HepG2 (cell line): ENCODE measurements around the gene CKAP5. TPM values are rescaled to one million over a fixed set of nuclear protein-coding genes. Genes with fewer than 3 reads are reported as not detected.

Experiments
- ATAC-seq: fragments of 200-7000 bp; cut with Tn5 transposase; 3 replicates; pipeline ENCODE4 v1.9.1; 2020; ENCODE audit warnings: mild to moderate bottlenecking, moderate library complexity
- BruUV-seq: library from RNA; stranded (reverse); fragments of 400-500 nt; replicated peaks from 2 replicates; lab custom pipeline; 2021; lab: Mats Ljungman, UMichigan
- CTCF ChIA-PET: fragments of 300-600 bp; formaldehyde crosslinking; extraction: SDS; loops from one replicate; lab custom pipeline; 2021; ENCODE audit warnings: low total read pairs, inconsistent platforms, low intra/inter-chr PET ratio; lab: Yijun Ruan, JAX
- POLR2A ChIA-PET: fragments of 350-600 bp; sonication (Branson Sonifier 250); formaldehyde crosslinking; loops from one replicate; lab custom pipeline; 2020; ENCODE audit warnings: antibody characterized with exemption, inconsistent platforms; lab: Yijun Ruan, JAX
- DNase-seq: peaks from one replicate; pipeline ENCODE4 v3.0.0-alpha.2; 2015; ENCODE audit warnings: low spot score
- FAIRE-seq: peaks from 3 replicates; lab custom pipeline; 2011; peaks lifted over from hg19 to GRCh38; lab: Jason Lieb, UNC
- H2AFZ ChIP-seq: one replicate; pipeline ENCODE4 v1.6.1; 2011; ENCODE audit warnings: low read length, inconsistent platforms
- H3K27ac ChIP-seq: fragments of 300-600 bp; 3 replicates; pipeline ENCODE4 v1.8.0; 2011; ENCODE audit warnings: mixed run types, mild to moderate bottlenecking, mixed read lengths, low read length, inconsistent platforms; ENCODE audit not compliant: insufficient read depth; ENCODE audit errors: extremely low read length
- H3K27me3 ChIP-seq, 2 experiments: fragments of 200-600 bp in 1 of 2; 2 replicates in 1 of 2; 3 replicates in 1 of 2; pipeline versions ENCODE4 v1.6.0 to v1.8.0; 2011; ENCODE audit warnings: low read length in 2 of 2, mild to moderate bottlenecking in 2 of 2, moderate library complexity in 2 of 2, inconsistent platforms in 1 of 2; ENCODE audit not compliant: insufficient read depth in 2 of 2, control insufficient read depth in 1 of 2
- H3K36me3 ChIP-seq, 2 experiments: fragments of 200-600 bp in 1 of 2; replicated peaks in 1 of 2; 2 replicates in 1 of 2; 3 replicates in 1 of 2; pipeline versions ENCODE4 v1.5.1 to v1.8.0; 2011; ENCODE audit warnings: low read length in 2 of 2, inconsistent platforms in 1 of 2; ENCODE audit not compliant: insufficient read depth in 2 of 2, control insufficient read depth in 1 of 2
- H3K4me1 ChIP-seq: 2 replicates; pipeline ENCODE4 v1.5.1; 2012; ENCODE audit warnings: low read length, inconsistent platforms; ENCODE audit not compliant: insufficient read depth
- H3K4me2 ChIP-seq: 2 replicates; pipeline ENCODE4 v1.6.0; 2011; ENCODE audit warnings: low read depth, low read length, inconsistent platforms
- H3K4me3 ChIP-seq, 3 experiments: fragments of 200-600 bp in 1 of 3; sonication (generic), shearing (Covaris generic) in 1 of 3; replicated peaks in 1 of 3; 2 replicates each; pipeline ENCODE4 v1.5.1; 2011 to 2016; ENCODE audit warnings: low read length in 3 of 3, inconsistent platforms in 2 of 3, low read depth in 2 of 3, mild to moderate bottlenecking in 2 of 3, control low read depth in 1 of 3, mixed read lengths in 1 of 3; ENCODE audit not compliant: insufficient read depth in 1 of 3
- H3K79me2 ChIP-seq: one replicate; pipeline ENCODE4 v1.6.1; 2011; ENCODE audit warnings: low read length, inconsistent platforms; ENCODE audit not compliant: insufficient read depth
- H3K9ac ChIP-seq: 2 replicates; pipeline ENCODE4 v1.6.0; 2011; ENCODE audit warnings: mild to moderate bottlenecking, low read depth, low read length, inconsistent platforms; ENCODE audit not compliant: insufficient read depth
- H3K9me3 ChIP-seq: 2 replicates; pipeline ENCODE4 v1.5.1; 2012; ENCODE audit warnings: mild to moderate bottlenecking, low read length
- H4K20me1 ChIP-seq: 2 replicates; pipeline ENCODE4 v1.6.0; 2011; ENCODE audit warnings: inconsistent platforms, mild to moderate bottlenecking, low read length, moderate library complexity; ENCODE audit not compliant: insufficient read depth
- ATM ChIP-seq: fragments of 450-650 bp; IDR thresholded peaks from 2 replicates; pipeline ENCODE4 v1.7.1; 2017; ENCODE audit warnings: mild to moderate bottlenecking, borderline replicate concordance
- HOXA7 ChIP-seq: sonication (generic); formaldehyde crosslinking; IDR thresholded peaks from 2 replicates; pipeline ENCODE4 v1.8.1; 2022; ENCODE audit warnings: mild to moderate bottlenecking, missing genetic modification reagents, moderate library complexity
- TGIF2 ChIP-seq: IDR thresholded peaks from 2 replicates; pipeline ENCODE4 v1.6.1; 2016; ENCODE audit warnings: control low read depth, missing compliant biosample characterization
- ZMYM2 ChIP-seq: sonication (generic); formaldehyde crosslinking; IDR thresholded peaks from 2 replicates; pipeline ENCODE4 v1.8.0; 2022; ENCODE audit warnings: mild to moderate bottlenecking, missing genetic modification reagents
- ZNF253 ChIP-seq: sonication (generic); formaldehyde crosslinking; IDR thresholded peaks from 2 replicates; pipeline ENCODE4 v1.8.0; 2022; ENCODE audit warnings: mild to moderate bottlenecking, missing genetic modification reagents, borderline replicate concordance
- ZNF33A ChIP-seq: sonication (generic); formaldehyde crosslinking; IDR thresholded peaks from 2 replicates; pipeline ENCODE4 v1.5.1; 2020; ENCODE audit warnings: missing genetic modification reagents, mild to moderate bottlenecking, moderate library complexity, borderline replicate concordance
- WGBS: methylation state at CpG from one replicate; pipeline ENCODE4 v1.1.6; 2017; ENCODE audit warnings: low lambda C conversion rate; 5-methylcytosine and 5-hydroxymethylcytosine counted together
- in situ Hi-C: cut with HindIII; loops from 2 replicates; pipeline ENCODE4 v1.10.0; 2017; ENCODE audit warnings: low pct_unique_long_range_greater_than_20kb; ENCODE audit not compliant: extremely low pct_ligation_motif_present
- intact Hi-C: fragments of 100-400 bp; cut with micrococcal nuclease; formaldehyde crosslinking; loops from one replicate; pipeline ENCODE4 v1.10.0; 2022; ENCODE audit not compliant: unreplicated experiment
- polyA plus RNA-seq, 8 experiments: library from polyadenylated mRNA; depleted of rRNA in 3 of 8; stranded (reverse) in 7 of 8; unstranded in 1 of 8; fragments of >200 nt; fragmentation: Illumina TruSeq in 4 of 8; extraction: Trizol in 4 of 8; gene quantifications; 2 replicates each; pipeline versions ENCODE4 v1.2.1 to v1.2.3, GENCODE V29; 2011 to 2016; ENCODE audit warnings: low read depth in 4 of 8, missing spikeins in 1 of 8, mixed read lengths in 1 of 8; ENCODE audit not compliant: insufficient read depth in 1 of 8
- total RNA-seq, 5 experiments: library from RNA; depleted of rRNA; stranded (reverse); fragments of >200 nt; fragmentation: Illumina TruSeq; extraction: Trizol; gene quantifications; 2 replicates each; pipeline ENCODE4 v1.2.3, GENCODE V29; 2016; ENCODE audit warnings: low read depth in 1 of 5
- TF ChIP-seq, protein P1 (sequence below): fragments of 450-650 bp; IDR thresholded peaks from 2 replicates; pipeline ENCODE4 v1.6.1; 2016

The CKAP5 gene
- total and polyA plus RNA-seq, 2 of the 13 experiments (the other 11 are each of a cell fraction or from before 2014, with no cell fraction given) = 79.2 to 103 TPM

DNA sequence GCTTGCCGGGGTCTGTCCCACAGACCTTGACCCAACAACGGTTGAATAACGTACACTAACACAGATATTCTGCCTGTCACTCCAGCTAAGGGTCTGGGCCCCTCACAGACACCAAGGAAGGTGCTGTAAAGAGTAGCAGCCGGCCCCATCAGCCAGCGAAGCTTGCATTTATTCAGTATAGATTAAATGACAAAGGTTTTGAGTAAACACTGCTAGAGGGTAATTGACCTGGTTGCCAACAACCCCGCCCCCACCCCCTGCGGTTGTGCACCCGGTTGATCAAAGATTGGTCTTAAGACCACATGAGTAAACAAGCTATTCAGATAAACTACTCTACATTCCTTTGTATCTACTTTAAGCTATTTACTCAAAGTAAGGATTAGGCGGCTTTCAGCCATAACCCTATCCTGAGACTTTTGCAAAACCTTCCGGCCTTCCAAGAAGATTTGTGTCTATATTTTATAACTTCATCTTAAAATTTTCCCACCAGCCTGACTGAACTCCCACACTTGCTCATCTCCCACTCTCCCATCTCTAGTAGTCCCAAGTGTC, 4.8 kb upstream of the CKAP5 start:
- H4K20me1 ChIP-seq = no peaks in the 10 kb centered on the region
- WGBS = 57% methylated on average over 10 of the region's 10 CpGs
- no peak overlapping the region for H2AFZ ChIP-seq
- no peaks in the 10 kb centered on the region for H3K36me3 ChIP-seq
- no peak overlapping the region for H3K27ac ChIP-seq
- ChIA-PET CTCF (no interaction called here), POLR2A (no interaction called here)
- H3K4me3 ChIP-seq = no peak overlapping the region
- no peak overlapping the region for H3K4me2 ChIP-seq
- H3K4me1 ChIP-seq = peaks cover 36% of the 10 kb centered on the region
- in situ Hi-C loops = no loop called here
- no TSS peak for BruUV-seq
- intact Hi-C loops = no loop called here
- H3K9ac ChIP-seq = no peak overlapping the region
- DNase-seq (no peak), ATAC-seq (no peak), FAIRE-seq (no peak)
- TF ChIP-seq ZNF253 = peak; percentile 80; the same call in 1 of the 2 replicates
- TF ChIP-seq, protein P1, sequence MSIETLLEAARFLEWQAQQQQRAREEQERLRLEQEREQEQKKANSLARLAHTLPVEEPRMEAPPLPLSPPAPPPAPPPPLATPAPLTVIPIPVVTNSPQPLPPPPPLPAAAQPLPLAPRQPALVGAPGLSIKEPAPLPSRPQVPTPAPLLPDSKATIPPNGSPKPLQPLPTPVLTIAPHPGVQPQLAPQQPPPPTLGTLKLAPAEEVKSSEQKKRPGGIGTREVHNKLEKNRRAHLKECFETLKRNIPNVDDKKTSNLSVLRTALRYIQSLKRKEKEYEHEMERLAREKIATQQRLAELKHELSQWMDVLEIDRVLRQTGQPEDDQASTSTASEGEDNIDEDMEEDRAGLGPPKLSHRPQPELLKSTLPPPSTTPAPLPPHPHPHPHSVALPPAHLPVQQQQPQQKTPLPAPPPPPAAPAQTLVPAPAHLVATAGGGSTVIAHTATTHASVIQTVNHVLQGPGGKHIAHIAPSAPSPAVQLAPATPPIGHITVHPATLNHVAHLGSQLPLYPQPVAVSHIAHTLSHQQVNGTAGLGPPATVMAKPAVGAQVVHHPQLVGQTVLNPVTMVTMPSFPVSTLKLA = no peak
- peaks cover 9% of the 10 kb centered on the region for H3K9me3 ChIP-seq
- H3K79me2 ChIP-seq = no peaks in the 10 kb centered on the region
- no peaks in the 10 kb centered on the region for H3K27me3 ChIP-seq

DNA sequence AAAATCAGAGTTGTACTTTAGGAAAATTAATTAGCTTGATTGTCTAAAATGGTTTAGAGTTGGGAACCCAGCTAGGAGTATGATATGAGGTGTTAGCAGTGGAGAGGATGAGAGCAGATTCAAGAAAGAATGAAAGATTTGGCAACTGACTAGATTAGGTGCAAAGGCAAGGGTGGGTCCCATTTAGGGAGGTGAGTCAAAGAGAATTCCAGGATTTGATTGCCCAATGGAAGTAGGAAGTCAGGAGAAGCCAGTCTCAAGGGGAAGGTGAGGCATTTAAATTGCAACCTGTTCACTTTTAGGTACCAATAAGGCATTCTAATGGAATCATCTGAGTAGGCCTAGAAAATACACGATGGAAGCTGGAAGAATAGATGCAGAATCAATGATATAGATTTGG, 3.6 kb upstream of the CKAP5 start:
- Histone ChIP-seq H3K9me3 (peaks cover 9% of the 10 kb centered on the region), H3K79me2 (peaks cover 12% of the 10 kb centered on the region), H3K27me3 (no peaks in the 10 kb centered on the region), H3K4me1 (peaks cover 28% of the 10 kb centered on the region), H3K27ac (no peak overlapping the region), H2AFZ (no peak overlapping the region), H4K20me1 (no peaks in the 10 kb centered on the region), H3K36me3 (no peaks in the 10 kb centered on the region), H3K4me2 (no peak overlapping the region), H3K4me3 (no peak overlapping the region)
- ChIA-PET CTCF (no interaction called here), POLR2A (no interaction called here)
- WGBS = 44% methylated on average over 1 of the region's 1 CpG
- DNase-seq (no peak), ATAC-seq (no peak), FAIRE-seq (no peak)
- intact Hi-C loops (no loop called here), in situ Hi-C loops (no loop called here)
- TF ChIP-seq ZNF33A (CRISPR knock-in tag) (no peak), ATM (no peak), ZMYM2 (CRISPR knock-in tag) (no peak), HOXA7 (CRISPR knock-in tag) (no peak), TGIF2 (CRISPR knock-in tag) (no peak)
- TF ChIP-seq, all 625 proteins: peak for 0
- no TSS peak for BruUV-seq
- no peak overlapping the region for H3K9ac ChIP-seq
